H9 (cell line): ENCODE data around the gene XG. TPM values are rescaled to one million over a fixed set of nuclear protein-coding genes. Genes with fewer than 3 reads are reported as not detected.

Experiments used
- DNase-seq: peaks from one replicate; pipeline ENCODE4 v3.0.0-alpha.2; 2017
- H2AFZ ChIP-seq: one replicate; pipeline ENCODE4 v1.6.1; 2013; ENCODE audit warnings: mild to moderate bottlenecking, low read length, control low read depth, moderate library complexity
- H2AK5ac ChIP-seq: 2 replicates; pipeline ENCODE4 v1.6.1; 2013; ENCODE audit warnings: low read length, control low read depth, mixed read lengths; ENCODE audit not compliant: insufficient read length
- H2BK120ac ChIP-seq: one replicate; pipeline ENCODE4 v1.6.1; 2013; ENCODE audit warnings: low read depth, mild to moderate bottlenecking, low read length, control low read depth, inconsistent platforms; ENCODE audit not compliant: poor library complexity, severe bottlenecking
- H2BK12ac ChIP-seq: 2 replicates; pipeline ENCODE4 v1.6.1; 2013; ENCODE audit warnings: low read length, control low read depth, mixed read lengths, low read depth; ENCODE audit not compliant: insufficient read length
- H2BK15ac ChIP-seq: 2 replicates; pipeline ENCODE4 v1.6.1; 2013; ENCODE audit warnings: low read depth, low read length, control low read depth
- H2BK20ac ChIP-seq: one replicate; pipeline ENCODE4 v1.6.1; 2013; ENCODE audit warnings: low read depth, mild to moderate bottlenecking, low read length, control low read depth, inconsistent platforms; ENCODE audit not compliant: poor library complexity, severe bottlenecking
- H2BK5ac ChIP-seq: 2 replicates; pipeline ENCODE4 v1.6.1; 2013; ENCODE audit warnings: low read length, control low read depth, mixed read lengths; ENCODE audit not compliant: insufficient read length
- H3K14ac ChIP-seq: 2 replicates; pipeline ENCODE4 v1.6.1; 2013; ENCODE audit warnings: low read length, control low read depth; ENCODE audit not compliant: insufficient read depth
- H3K18ac ChIP-seq: 2 replicates; pipeline ENCODE4 v1.6.1; 2013; ENCODE audit warnings: low read depth, mild to moderate bottlenecking, mixed read lengths, low read length, control low read depth; ENCODE audit not compliant: insufficient read length
- H3K23ac ChIP-seq: 2 replicates; pipeline ENCODE4 v1.6.1; 2013; ENCODE audit warnings: low read length, control low read depth, mixed read lengths, low read depth; ENCODE audit not compliant: insufficient read length
- H3K23me2 ChIP-seq: 2 replicates; pipeline ENCODE4 v1.6.1; 2013; ENCODE audit warnings: low read depth, mild to moderate bottlenecking, mixed read lengths, low read length, control low read depth; ENCODE audit not compliant: insufficient read length, poor library complexity, severe bottlenecking
- H3K27ac ChIP-seq: 2 replicates; pipeline ENCODE4 v1.5.1; 2013; ENCODE audit warnings: low read length, control low read depth, mixed read lengths, low read depth; ENCODE audit not compliant: insufficient read length
- H3K27me3 ChIP-seq: 2 replicates; pipeline ENCODE4 v1.6.1; 2013; ENCODE audit warnings: low read length, control low read depth, inconsistent platforms; ENCODE audit not compliant: insufficient read depth
- H3K4ac ChIP-seq: 2 replicates; pipeline ENCODE4 v1.6.1; 2013; ENCODE audit warnings: low read depth, mild to moderate bottlenecking, control low read depth, inconsistent platforms, low read length, moderate library complexity
- H3K4me1 ChIP-seq: 2 replicates; pipeline ENCODE4 v1.6.1; 2013; ENCODE audit warnings: low read length, control low read depth, inconsistent platforms; ENCODE audit not compliant: insufficient read depth
- H3K4me2 ChIP-seq: 2 replicates; pipeline ENCODE4 v1.6.1; 2013; ENCODE audit warnings: low read length, control low read depth, mixed read lengths; ENCODE audit not compliant: insufficient read length, insufficient read depth
- H3K56ac ChIP-seq: 2 replicates; pipeline ENCODE4 v1.6.1; 2013; ENCODE audit warnings: low read depth, mild to moderate bottlenecking, mixed read lengths, low read length, control low read depth; ENCODE audit not compliant: insufficient read length
- H3K79me1 ChIP-seq: 2 replicates; pipeline ENCODE4 v1.6.1; 2013; ENCODE audit warnings: low read depth, mild to moderate bottlenecking, moderate library complexity, low read length, control low read depth, inconsistent platforms; ENCODE audit not compliant: insufficient read depth, poor library complexity, severe bottlenecking
- H3K79me2 ChIP-seq: 2 replicates; pipeline ENCODE4 v1.6.1; 2013; ENCODE audit warnings: low read length, control low read depth, inconsistent platforms; ENCODE audit not compliant: insufficient read depth
- H3K9ac ChIP-seq: 2 replicates; pipeline ENCODE4 v1.6.1; 2013; ENCODE audit warnings: low read length, control low read depth, mixed read lengths; ENCODE audit not compliant: insufficient read length; ENCODE audit errors: extremely low read depth
- H3K9me3 ChIP-seq: one replicate; pipeline ENCODE4 v1.6.1; 2013; ENCODE audit warnings: low read depth, low read length, inconsistent platforms; ENCODE audit not compliant: control insufficient read depth
- H3T11ph ChIP-seq: one replicate; pipeline ENCODE4 v1.6.1; 2013; ENCODE audit warnings: mild to moderate bottlenecking, low read length, control low read depth, inconsistent platforms
- H4K20me1 ChIP-seq: one replicate; pipeline ENCODE4 v1.6.1; 2013; ENCODE audit not compliant: control insufficient read depth, insufficient read length, insufficient read depth
- H4K5ac ChIP-seq: 2 replicates; pipeline ENCODE4 v1.6.1; 2013; ENCODE audit warnings: low read depth, mild to moderate bottlenecking, mixed read lengths, low read length, control low read depth; ENCODE audit not compliant: insufficient read length
- H4K8ac ChIP-seq: replicated peaks from 2 replicates; pipeline ENCODE4 v1.6.1; 2013; ENCODE audit warnings: low read length, control low read depth, mixed read lengths, low read depth; ENCODE audit not compliant: insufficient read length
- H4K91ac ChIP-seq: 2 replicates; pipeline ENCODE4 v1.6.1; 2013; ENCODE audit warnings: low read depth, mild to moderate bottlenecking, moderate library complexity, mixed read lengths, low read length, control low read depth; ENCODE audit not compliant: insufficient read length
- H3K27ac Mint-ChIP-seq, 3 experiments: 2 replicates in 2 of 3; 3 replicates in 1 of 3; pipeline ENCODE4 v1.8.0; 2020 to 2021; ENCODE audit warnings: mixed read lengths in 3 of 3, mild to moderate bottlenecking in 1 of 3, moderate library complexity in 1 of 3
- H3K27me3 Mint-ChIP-seq: 2 replicates; pipeline ENCODE4 v1.8.0; 2021; ENCODE audit warnings: low read depth, mild to moderate bottlenecking, moderate library complexity, mixed read lengths
- H3K36me3 Mint-ChIP-seq, 3 experiments: 2 replicates in 2 of 3; 3 replicates in 1 of 3; pipeline ENCODE4 v1.8.0; 2020 to 2021; ENCODE audit warnings: low read depth in 3 of 3, mixed read lengths in 3 of 3; ENCODE audit not compliant: insufficient read depth in 1 of 3
- H3K4me1 Mint-ChIP-seq, 2 experiments: 2 replicates each; pipeline ENCODE4 v1.8.0; 2020; ENCODE audit warnings: mixed read lengths in 2 of 2
- H3K4me3 Mint-ChIP-seq, 2 experiments: 2 replicates in 1 of 2; 3 replicates in 1 of 2; pipeline ENCODE4 v1.8.0; 2020 to 2021; ENCODE audit warnings: mild to moderate bottlenecking in 2 of 2, mixed read lengths in 2 of 2, moderate library complexity in 1 of 2
- H3K9me3 Mint-ChIP-seq, 2 experiments: 2 replicates in 1 of 2; 3 replicates in 1 of 2; pipeline ENCODE4 v1.8.0; 2020; ENCODE audit warnings: mild to moderate bottlenecking in 2 of 2, mixed read lengths in 2 of 2, moderate library complexity in 1 of 2
- WGBS: extraction: QIAGEN DNeasy Blood & Tissue Kit; methylation state at CpG from one replicate; pipeline ENCODE4 v1.1.7; 2013; ENCODE audit warnings: missing lambda C conversion rate, low lambda C conversion rate, mixed read lengths; ENCODE audit not compliant: insufficient read length; ENCODE audit errors: extremely low coverage; 5-methylcytosine and 5-hydroxymethylcytosine counted together
- total RNA-seq: library from RNA; stranded (reverse); gene quantifications from 2 replicates; pipeline ENCODE4 v1.2.1, GENCODE V29; 2021
- TF ChIP-seq, protein P1 (sequence below): fragments of 200-600 bp; sonication (generic); conservative IDR thresholded peaks from 3 replicates; pipeline ENCODE4 v1.8.0; 2021; ENCODE audit warnings: antibody characterized with exemption, mild to moderate bottlenecking

Gene XG
- total RNA-seq, 1 experiment from 2014 or later: 1.1 TPM

DNA sequence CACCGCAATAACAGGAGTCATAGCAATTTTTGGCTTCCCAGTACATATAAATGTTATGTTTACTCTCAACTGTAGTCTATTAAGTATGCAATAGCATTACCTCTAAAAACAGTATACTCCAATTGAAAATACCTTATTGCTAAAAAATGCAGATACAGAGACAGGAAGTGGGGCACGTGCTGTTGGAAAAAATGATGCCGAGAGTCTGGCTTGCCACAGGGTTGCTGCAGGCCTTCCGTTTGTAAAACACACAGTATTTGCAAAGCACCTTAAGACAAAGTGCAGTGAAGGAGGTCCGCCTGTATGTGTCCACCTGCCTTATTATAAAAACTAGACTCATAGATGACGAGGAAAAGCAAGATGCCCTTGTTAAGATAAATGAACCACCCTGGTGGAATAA, 37.3 kb upstream of the XG start:
- H2BK5ac ChIP-seq: no peak overlapping the region
- no peak overlapping the region for H2BK20ac ChIP-seq
- H3K14ac ChIP-seq: no peak overlapping the region
- no peak overlapping the region for H2AK5ac ChIP-seq
- no peak overlapping the region for H3K56ac ChIP-seq
- no peaks in the 10 kb centered on the region for H3K23me2 ChIP-seq
- no peaks in the 10 kb centered on the region for H4K20me1 ChIP-seq
- no peak overlapping the region for H2BK120ac ChIP-seq
- DNase-seq: no peak
- H3K4me1 ChIP-seq: peaks cover 3% of the 10 kb centered on the region; the same call in 1 of the 2 replicates
- no peaks in the 10 kb centered on the region for H3K9me3 ChIP-seq
- H3K4ac ChIP-seq: no peak overlapping the region
- Mint-ChIP-seq H3K4me1 (peaks cover 12 to 13% of the 10 kb centered on the region in 2 experiments), H3K27me3 (no peaks in the 10 kb centered on the region; the same call in 1 of the 2 replicates), H3K4me3 (no peak overlapping the region), H3K36me3 (peaks cover 18 to 34% (median 28%) of the 10 kb centered on the region in 3 experiments; a peak in 6 of 7 replicates), H3K27ac (no peak overlapping the region), H3K9me3 (no peaks in the 10 kb centered on the region; a peak in 2 of 5 replicates)
- no peak overlapping the region for H4K91ac ChIP-seq
- H3T11ph ChIP-seq: no peak overlapping the region
- no peak overlapping the region for H3K27ac ChIP-seq
- H3K9ac ChIP-seq: no peak overlapping the region
- H4K8ac ChIP-seq: no peak overlapping the region
- no peaks in the 10 kb centered on the region for H3K79me2 ChIP-seq
- no peaks in the 10 kb centered on the region for H3K27me3 ChIP-seq
- H3K23ac ChIP-seq: no peak overlapping the region
- H4K5ac ChIP-seq: no peak overlapping the region
- no peaks in the 10 kb centered on the region for H3K79me1 ChIP-seq
- WGBS: no CpG with 5 or more reads among the region's 6 CpGs
- no peak overlapping the region for H2AFZ ChIP-seq
- no peak overlapping the region for H3K4me2 ChIP-seq
- no peak overlapping the region for H2BK15ac ChIP-seq
- TF ChIP-seq, protein P1, sequence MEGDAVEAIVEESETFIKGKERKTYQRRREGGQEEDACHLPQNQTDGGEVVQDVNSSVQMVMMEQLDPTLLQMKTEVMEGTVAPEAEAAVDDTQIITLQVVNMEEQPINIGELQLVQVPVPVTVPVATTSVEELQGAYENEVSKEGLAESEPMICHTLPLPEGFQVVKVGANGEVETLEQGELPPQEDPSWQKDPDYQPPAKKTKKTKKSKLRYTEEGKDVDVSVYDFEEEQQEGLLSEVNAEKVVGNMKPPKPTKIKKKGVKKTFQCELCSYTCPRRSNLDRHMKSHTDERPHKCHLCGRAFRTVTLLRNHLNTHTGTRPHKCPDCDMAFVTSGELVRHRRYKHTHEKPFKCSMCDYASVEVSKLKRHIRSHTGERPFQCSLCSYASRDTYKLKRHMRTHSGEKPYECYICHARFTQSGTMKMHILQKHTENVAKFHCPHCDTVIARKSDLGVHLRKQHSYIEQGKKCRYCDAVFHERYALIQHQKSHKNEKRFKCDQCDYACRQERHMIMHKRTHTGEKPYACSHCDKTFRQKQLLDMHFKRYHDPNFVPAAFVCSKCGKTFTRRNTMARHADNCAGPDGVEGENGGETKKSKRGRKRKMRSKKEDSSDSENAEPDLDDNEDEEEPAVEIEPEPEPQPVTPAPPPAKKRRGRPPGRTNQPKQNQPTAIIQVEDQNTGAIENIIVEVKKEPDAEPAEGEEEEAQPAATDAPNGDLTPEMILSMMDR: no peak
- no peak overlapping the region for H2BK12ac ChIP-seq
- H3K18ac ChIP-seq: no peak overlapping the region
